GM19452 (cell line): ENCODE data around the gene ST6GAL1.
"Not testable (repeated sequence)": the region's sequence is repeated elsewhere in the genome, so short reads cannot be mapped to it uniquely, and the experiment has no call there.

Experiments
- ATAC-seq: cut with Tn5 transposase; IDR thresholded peaks from one replicate; pipeline ENCODE4 v1.9.1; 2021; ENCODE audit not compliant: unreplicated experiment

Gene ST6GAL1

GRCh38 chr3:187042346-187042745 lies 112.0 kb downstream of the ST6GAL1 start:
- no peak for ATAC-seq

- no peak for ATAC-seq
Measured at GRCh38 chr3:187042874-187043458, 112.6 kb downstream of the ST6GAL1 start.

- peak; percentile 54 for ATAC-seq
Measured at GRCh38 chr3:187044206-187044605, 113.9 kb downstream of the ST6GAL1 start.

- ATAC-seq: no peak
Measured at GRCh38 chr3:187044867-187045552, 114.7 kb downstream of the ST6GAL1 start.

GRCh38 chr3:187046033-187046432 lies 115.7 kb downstream of the ST6GAL1 start:
- ATAC-seq: no peak

GRCh38 chr3:187049462-187050101 lies 119.3 kb downstream of the ST6GAL1 start:
- ATAC-seq: no peak

- no peak for ATAC-seq
Measured at GRCh38 chr3:187051066-187051465, 120.7 kb downstream of the ST6GAL1 start.

GRCh38 chr3:187051724-187052366 lies 121.5 kb downstream of the ST6GAL1 start:
- no peak for ATAC-seq

- not testable (repeated sequence) for ATAC-seq
Measured at GRCh38 chr3:187052427-187052826, 122.1 kb downstream of the ST6GAL1 start.

- not testable (repeated sequence) for ATAC-seq
Measured at GRCh38 chr3:187054433-187054832, 124.1 kb downstream of the ST6GAL1 start.

- not testable (repeated sequence) for ATAC-seq
Measured at GRCh38 chr3:187057803-187058202, 127.5 kb downstream of the ST6GAL1 start.

GRCh38 chr3:187061748-187062147 lies 131.4 kb downstream of the ST6GAL1 start:
- no peak for ATAC-seq

- ATAC-seq: no peak
Measured at GRCh38 chr3:187062526-187063177, 132.3 kb downstream of the ST6GAL1 start.

- ATAC-seq: no peak
Measured at GRCh38 chr3:187063286-187064121, 133.2 kb downstream of the ST6GAL1 start.

GRCh38 chr3:187064210-187065115 lies 134.1 kb downstream of the ST6GAL1 start:
- peak; percentile 2 for ATAC-seq

GRCh38 chr3:187066228-187066995 lies 136.1 kb downstream of the ST6GAL1 start:
- ATAC-seq: peak; percentile 36

- ATAC-seq: no peak
Measured at GRCh38 chr3:187068787-187069186, 138.5 kb downstream of the ST6GAL1 start.

- ATAC-seq: no peak
Measured at GRCh38 chr3:187069857-187070516, 139.7 kb downstream of the ST6GAL1 start.
